Fibroblast of pulmonary artery (primary cell): Measurements from ENCODE around the gene PHACTR2.

Source experiments
- DNase-seq: peaks from one replicate; pipeline ENCODE4 v3.0.0-alpha.2; 2010; ENCODE audit warnings: low read depth
- H3K4me3 ChIP-seq: replicated peaks from 2 replicates; pipeline ENCODE4 v1.5.1; 2011; ENCODE audit warnings: low read depth, mild to moderate bottlenecking, control low read depth, low read length, moderate library complexity
- TF ChIP-seq, protein P1 (sequence below): IDR thresholded peaks from 2 replicates; pipeline ENCODE4 v1.5.1; 2011; ENCODE audit warnings: mild to moderate bottlenecking, control low read depth, low read length, inconsistent platforms; ENCODE audit errors: missing control alignments

Gene PHACTR2

DNA sequence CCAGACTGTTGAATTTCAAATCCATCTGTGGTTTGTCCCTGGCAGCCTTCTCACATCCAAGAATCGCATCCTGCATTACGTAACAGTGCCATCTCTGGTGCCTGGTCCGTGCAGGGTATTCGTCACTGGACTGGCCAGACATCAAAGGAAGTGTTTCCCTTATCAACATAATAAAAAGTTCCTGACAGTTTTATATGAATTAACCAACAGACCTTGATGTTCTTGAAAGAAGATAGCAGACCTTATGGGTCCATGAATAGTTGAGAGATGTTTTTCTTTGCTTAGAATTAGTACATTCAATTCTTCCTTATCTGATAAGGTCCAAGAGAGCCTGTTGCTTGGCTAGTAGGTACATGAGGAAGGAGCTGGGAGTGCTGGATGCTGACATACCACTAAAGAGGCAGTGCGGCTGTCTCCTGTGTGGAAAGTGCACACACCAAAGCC, 77.6 kb downstream of the PHACTR2 start:
- H3K4me3 ChIP-seq: no peak overlapping the region
- TF ChIP-seq, protein P1, sequence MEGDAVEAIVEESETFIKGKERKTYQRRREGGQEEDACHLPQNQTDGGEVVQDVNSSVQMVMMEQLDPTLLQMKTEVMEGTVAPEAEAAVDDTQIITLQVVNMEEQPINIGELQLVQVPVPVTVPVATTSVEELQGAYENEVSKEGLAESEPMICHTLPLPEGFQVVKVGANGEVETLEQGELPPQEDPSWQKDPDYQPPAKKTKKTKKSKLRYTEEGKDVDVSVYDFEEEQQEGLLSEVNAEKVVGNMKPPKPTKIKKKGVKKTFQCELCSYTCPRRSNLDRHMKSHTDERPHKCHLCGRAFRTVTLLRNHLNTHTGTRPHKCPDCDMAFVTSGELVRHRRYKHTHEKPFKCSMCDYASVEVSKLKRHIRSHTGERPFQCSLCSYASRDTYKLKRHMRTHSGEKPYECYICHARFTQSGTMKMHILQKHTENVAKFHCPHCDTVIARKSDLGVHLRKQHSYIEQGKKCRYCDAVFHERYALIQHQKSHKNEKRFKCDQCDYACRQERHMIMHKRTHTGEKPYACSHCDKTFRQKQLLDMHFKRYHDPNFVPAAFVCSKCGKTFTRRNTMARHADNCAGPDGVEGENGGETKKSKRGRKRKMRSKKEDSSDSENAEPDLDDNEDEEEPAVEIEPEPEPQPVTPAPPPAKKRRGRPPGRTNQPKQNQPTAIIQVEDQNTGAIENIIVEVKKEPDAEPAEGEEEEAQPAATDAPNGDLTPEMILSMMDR: no peak
- peak; percentile 86 for DNase-seq

DNA sequence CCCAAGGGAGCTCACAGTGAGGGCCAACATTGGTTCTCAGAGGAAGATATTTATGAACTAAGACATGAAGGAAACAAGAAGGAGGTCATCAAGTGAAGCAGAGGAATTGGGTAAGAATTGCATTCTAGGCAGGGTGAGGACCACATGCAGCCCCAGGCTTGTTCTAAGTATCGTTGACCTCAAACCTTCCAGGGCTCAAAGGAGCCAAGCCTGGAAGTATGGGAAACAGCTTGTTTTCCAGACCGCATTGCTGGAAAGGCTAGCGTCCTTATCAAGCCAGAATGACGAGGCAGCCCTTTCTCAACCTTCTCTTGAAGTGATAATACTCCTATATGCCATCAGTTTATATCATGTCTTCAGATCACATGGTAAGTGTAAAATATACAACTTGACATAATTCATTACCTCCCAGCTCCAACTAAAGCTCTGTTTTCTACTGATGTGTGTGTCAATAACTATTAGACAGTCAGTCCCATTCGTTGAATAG, 79.6 kb downstream of the PHACTR2 start:
- TF ChIP-seq, protein P1: no peak
- DNase-seq: no peak
- H3K4me3 ChIP-seq: no peak overlapping the region

DNA sequence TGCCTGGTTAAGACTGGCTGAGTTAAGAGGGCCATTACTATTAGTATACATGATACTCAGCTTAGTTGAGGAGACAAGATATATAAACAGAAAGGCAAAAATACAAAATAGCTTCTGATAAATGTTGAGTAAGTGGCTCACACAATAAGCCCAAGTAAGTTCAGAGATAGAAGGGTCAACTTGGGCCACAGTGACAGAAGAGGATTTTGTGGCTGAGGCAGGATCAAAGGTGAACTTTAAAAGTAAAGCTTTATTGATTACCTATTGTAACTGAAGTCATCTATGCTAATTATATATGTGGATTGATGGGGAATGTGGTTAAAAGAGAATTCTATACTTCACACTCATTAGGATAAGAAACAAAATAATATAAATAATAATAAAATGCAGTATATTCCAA, 80.8 kb downstream of the PHACTR2 start:
- no peak for DNase-seq
- no peak overlapping the region for H3K4me3 ChIP-seq
- TF ChIP-seq, protein P1: no peak

DNA sequence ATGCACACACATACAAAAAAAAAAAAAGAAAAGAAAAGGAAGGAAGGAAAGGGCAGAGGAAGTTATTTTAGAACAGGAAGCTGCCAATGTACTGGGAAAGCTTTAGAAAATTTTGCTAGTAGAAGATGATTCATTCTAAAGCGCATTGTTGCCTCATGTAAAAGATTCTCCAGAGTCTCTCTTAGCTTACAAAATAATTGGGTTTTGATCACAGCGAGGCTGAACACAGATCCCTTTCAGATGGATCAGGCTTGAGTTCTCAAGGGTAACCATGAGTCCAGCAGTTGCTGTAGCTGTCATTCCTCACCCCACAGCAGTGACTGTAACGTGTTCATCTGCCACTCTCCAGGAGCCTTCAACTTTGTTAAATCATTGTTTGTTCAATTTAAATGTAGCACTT, 81.9 kb downstream of the PHACTR2 start:
- no peak overlapping the region for H3K4me3 ChIP-seq
- DNase-seq: peak; percentile 39
- TF ChIP-seq, protein P1: no peak

DNA sequence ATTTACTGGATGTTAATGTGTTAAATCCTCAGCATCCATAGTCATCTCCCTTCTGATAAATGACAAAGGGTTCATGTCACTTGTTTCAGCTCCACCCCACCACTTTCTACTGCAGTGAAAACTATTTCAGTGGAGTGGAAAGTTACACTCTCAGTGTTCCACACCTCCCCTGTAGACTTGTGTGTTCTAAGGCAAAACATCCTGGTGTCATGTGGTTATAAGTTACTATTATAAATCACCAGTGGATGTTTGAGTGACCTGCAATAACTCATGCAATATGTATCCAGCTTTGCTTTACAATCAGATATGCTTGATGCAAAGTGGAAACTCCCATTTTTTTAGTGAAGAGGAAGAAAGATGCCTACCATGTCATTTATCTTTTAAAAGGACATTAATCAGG, 83.3 kb downstream of the PHACTR2 start:
- DNase-seq: no peak
- TF ChIP-seq, protein P1: no peak
- no peak overlapping the region for H3K4me3 ChIP-seq

DNA sequence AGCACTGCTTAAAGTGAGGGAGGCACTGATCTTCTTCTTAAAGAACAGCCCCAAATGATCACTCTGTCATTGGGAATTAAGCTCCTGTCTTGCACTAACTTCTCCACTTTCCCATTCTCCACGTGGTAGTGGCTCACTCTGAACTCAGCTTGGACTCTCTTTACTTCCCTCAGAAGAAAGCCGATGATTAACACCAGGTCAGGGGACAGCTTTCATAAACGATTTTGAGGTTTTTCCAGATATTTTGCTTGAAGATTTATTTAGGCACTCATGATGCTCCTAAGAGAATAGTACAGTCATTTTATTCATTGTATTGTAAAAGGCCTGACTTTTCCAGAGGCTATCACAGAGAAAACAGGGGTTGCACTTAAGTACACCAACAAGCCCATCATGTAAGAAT, 84.4 kb downstream of the PHACTR2 start:
- TF ChIP-seq, protein P1: no peak
- H3K4me3 ChIP-seq: no peak overlapping the region
- no peak for DNase-seq

DNA sequence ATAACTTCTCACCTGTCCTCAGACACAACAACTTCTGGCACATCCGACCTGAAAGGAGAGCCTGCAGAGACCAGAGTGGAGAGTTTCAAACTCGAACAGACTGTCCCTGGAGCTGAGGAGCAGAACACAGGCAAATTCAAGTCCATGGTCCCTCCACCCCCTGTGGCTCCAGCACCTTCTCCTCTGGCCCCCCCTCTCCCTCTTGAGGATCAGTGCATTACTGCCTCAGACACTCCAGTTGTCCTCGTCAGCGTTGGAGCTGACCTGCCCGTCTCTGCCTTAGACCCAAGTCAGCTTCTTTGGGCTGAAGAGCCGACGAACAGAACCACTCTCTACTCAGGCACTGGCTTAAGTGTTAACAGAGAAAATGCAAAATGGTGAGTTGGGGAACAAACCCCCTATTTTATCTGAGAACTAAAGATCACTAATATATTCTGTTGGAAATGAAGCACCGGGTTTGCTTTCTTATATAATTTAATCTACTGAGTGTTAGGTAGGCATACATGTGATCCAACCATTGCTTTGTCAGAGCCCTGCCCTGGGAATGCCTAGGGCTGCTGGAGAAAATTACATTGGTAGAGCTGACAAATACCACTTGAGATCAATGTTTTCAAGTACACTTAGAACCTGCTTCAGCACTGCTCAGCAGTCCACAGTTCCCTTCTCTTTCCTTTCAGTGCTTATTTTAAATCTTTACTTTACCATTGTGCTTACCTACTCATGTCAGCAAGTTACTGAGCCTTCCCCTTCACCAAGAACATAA, 87.8 kb downstream of the PHACTR2 start:
- DNase-seq: no peak
- no peak overlapping the region for H3K4me3 ChIP-seq
- TF ChIP-seq, protein P1: no peak
